GM12891 (cell line): ENCODE results near the gene SPRYD7.

Source experiments
- POLR2A ChIP-seq: IDR thresholded peaks from 2 replicates; pipeline ENCODE4 v1.6.1; 2011; ENCODE audit warnings: low read depth, low read length, control low read depth
- POLR2AphosphoS5 ChIP-seq: IDR thresholded peaks from 2 replicates; pipeline ENCODE4 v1.6.1; 2011; ENCODE audit warnings: low read depth, low read length, control low read depth
- POU2F2 ChIP-seq: IDR thresholded peaks from 2 replicates; pipeline ENCODE4 v1.6.1; 2011; ENCODE audit warnings: low read depth, mild to moderate bottlenecking, control low read depth, low read length, moderate library complexity
- SPI1 ChIP-seq: IDR thresholded peaks from 2 replicates; pipeline ENCODE4 v1.6.1; 2011; ENCODE audit warnings: low read depth, low read length, control low read depth

GRCh38 chr13:49895826-49896225 lies 40.3 kb downstream of the SPRYD7 start:
- TF ChIP-seq POLR2A (no peak), POU2F2 (no peak), POLR2AphosphoS5 (no peak), SPI1 (no peak)
